ENCODE data around the gene FKBP5.

GRCh38 chr6:35678021-35678654 is 10.6 kb downstream of the FKBP5 start:
- no peak for TF ChIP-seq YY1 (IDR thresholded peaks at IDR 0.05; ENCODE audit: low read depth, low read length)
- TF ChIP-seq ZNF24 (IDR thresholded peaks at IDR 0.05): no peak
- TF ChIP-seq ETV6 (conservative IDR thresholded peaks at IDR 0.05 in 1 of 2, IDR thresholded peaks at IDR 0.05 in 1 of 2; ENCODE audit: borderline replicate concordance in 1 of 2, low read depth in 1 of 2): no peak
- TF ChIP-seq MXI1 (IDR thresholded peaks at IDR 0.05; ENCODE audit: low read depth, low read length): no peak
- TF ChIP-seq ATF3 (IDR thresholded peaks at IDR 0.05; ENCODE audit: borderline replicate concordance, extremely low read depth, low read depth, low read length): no peak
- TF ChIP-seq POLR2A (IDR thresholded peaks at IDR 0.05; ENCODE audit: low read depth, low read length): no peak
- TF ChIP-seq SIN3A (IDR thresholded peaks at IDR 0.05; ENCODE audit: low read depth, low read length): no peak
- no peak for TF ChIP-seq GATAD2B (conservative IDR thresholded peaks at IDR 0.05; ENCODE audit: low read depth)
- TF ChIP-seq SUPT20H (IDR thresholded peaks at IDR 0.05; ENCODE audit: borderline replicate concordance, control insufficient read depth, low read depth, low read length): no peak
- no peak for TF ChIP-seq BMI1 (IDR thresholded peaks at IDR 0.05; ENCODE audit: borderline replicate concordance)
- TF ChIP-seq POLR2AphosphoS5 (IDR thresholded peaks at IDR 0.05; ENCODE audit: low read length): no peak

All from GM12878 (cell line).